Hepatocyte (in vitro differentiated cells): ENCODE data around the gene OVAAL. TPM values are rescaled to one million over a fixed set of nuclear protein-coding genes. Genes with fewer than 3 reads are reported as not detected.
"Not testable (repeated sequence)": the region's sequence is repeated elsewhere in the genome, so short reads cannot be mapped to it uniquely, and the experiment has no call there.

Source experiments
- DNase-seq: peaks from one replicate; pipeline ENCODE4 v3.0.0-alpha.2; 2016; ENCODE audit warnings: low spot score
- H2AFZ ChIP-seq: fragments of 200-600 bp; sonication (generic); 2 replicates; pipeline ENCODE4 v1.6.0; 2016; ENCODE audit warnings: antibody characterized with exemption, mild to moderate bottlenecking
- H3K27ac ChIP-seq: fragments of 200-600 bp; sonication (generic); 2 replicates; pipeline ENCODE4 v1.5.1; 2016; ENCODE audit warnings: mild to moderate bottlenecking
- H3K27me3 ChIP-seq: fragments of 200-600 bp; sonication (generic); 2 replicates; pipeline ENCODE4 v1.6.1; 2016
- H3K36me3 ChIP-seq: fragments of 200-600 bp; sonication (generic); replicated peaks from 2 replicates; pipeline ENCODE4 v1.5.1; 2016; ENCODE audit warnings: low read depth; ENCODE audit not compliant: insufficient read depth
- H3K4me1 ChIP-seq: fragments of 200-600 bp; sonication (generic); 2 replicates; pipeline ENCODE4 v1.5.1; 2016; ENCODE audit warnings: mild to moderate bottlenecking, moderate library complexity; ENCODE audit not compliant: insufficient read depth
- H3K4me2 ChIP-seq: fragments of 200-600 bp; sonication (generic); 2 replicates; pipeline ENCODE4 v1.6.0; 2016
- H3K4me3 ChIP-seq: fragments of 200-600 bp; sonication (generic); 2 replicates; pipeline ENCODE4 v1.5.1; 2016; ENCODE audit warnings: mild to moderate bottlenecking
- H3K79me2 ChIP-seq: fragments of 200-600 bp; sonication (generic); 2 replicates; pipeline ENCODE4 v1.6.0; 2017; ENCODE audit warnings: mild to moderate bottlenecking
- H3K9me2 ChIP-seq: fragments of 200-600 bp; sonication (generic); replicated peaks from 2 replicates; pipeline ENCODE4 v1.6.0; 2017; ENCODE audit warnings: mild to moderate bottlenecking; ENCODE audit not compliant: insufficient read depth
- H3K9me3 ChIP-seq: fragments of 200-600 bp; sonication (generic); 2 replicates; pipeline ENCODE4 v1.5.1; 2016; ENCODE audit warnings: low read depth, mild to moderate bottlenecking
- H4K20me1 ChIP-seq: fragments of 200-600 bp; sonication (generic); 2 replicates; pipeline ENCODE4 v1.6.0; 2016; ENCODE audit warnings: mild to moderate bottlenecking; ENCODE audit not compliant: insufficient read depth, poor library complexity, severe bottlenecking
- CTCF ChIP-seq: fragments of 200-600 bp; sonication (generic); IDR thresholded peaks from 2 replicates; pipeline ENCODE4 v1.5.1; 2016; ENCODE audit warnings: antibody characterized with exemption, mild to moderate bottlenecking; ENCODE audit not compliant: poor library complexity
- EZH2 ChIP-seq: fragments of 200-600 bp; sonication (generic); IDR thresholded peaks from 2 replicates; pipeline ENCODE4 v1.6.1; 2016; ENCODE audit warnings: antibody characterized with exemption, mild to moderate bottlenecking, borderline replicate concordance
- EZH2phosphoT487 ChIP-seq: fragments of 200-600 bp; sonication (generic); IDR thresholded peaks from one replicate; pipeline ENCODE4 v1.6.1; 2018; ENCODE audit warnings: antibody characterized with exemption, mild to moderate bottlenecking, low read depth, moderate library complexity; ENCODE audit not compliant: unreplicated experiment, severe bottlenecking
- WGBS: methylation state at CpG from one replicate; pipeline ENCODE4 v1.1.6; 2016; ENCODE audit warnings: low lambda C conversion rate; ENCODE audit errors: missing lambda C conversion rate; 5-methylcytosine and 5-hydroxymethylcytosine counted together
- polyA plus RNA-seq: library from polyadenylated mRNA; unstranded; fragments of >200 nt; fragmentation: Nextera tagmentation; extraction: Ambion mirVana; gene quantifications from 2 replicates; pipeline ENCODE4 v1.2.1, GENCODE V29; 2016
- total RNA-seq: library from RNA; depleted of rRNA; stranded (reverse); fragments of >200 nt; gene quantifications from 2 replicates; pipeline ENCODE4 v1.2.3, GENCODE V29; 2014

Gene OVAAL
- total and polyA plus RNA-seq, 2 experiments from 2014 or later, result not detected

- Histone ChIP-seq H3K27me3 (no peaks in the 10 kb centered on the region), H3K27ac (no peak overlapping the region), H3K9me3 (no peaks in the 10 kb centered on the region), H3K4me1 (no peaks in the 10 kb centered on the region), H3K36me3 (no peaks in the 10 kb centered on the region), H4K20me1 (no peaks in the 10 kb centered on the region), H2AFZ (no peak overlapping the region), H3K9me2 (no peaks in the 10 kb centered on the region), H3K79me2 (no peaks in the 10 kb centered on the region), H3K4me2 (no peak overlapping the region), H3K4me3 (no peak overlapping the region)
- TF ChIP-seq EZH2, result no peak
- no peak for TF ChIP-seq EZH2phosphoT487
- no peak for TF ChIP-seq CTCF
- no peak for DNase-seq
- 88% methylated on average over 3 of the region's 3 CpGs for WGBS
Observed at GRCh38 chr1:180550241-180550640, 8.5 kb upstream of the OVAAL start.

- WGBS, result 87% methylated on average over 1 of the region's 1 CpG
Observed at GRCh38 chr1:180551997-180552396, 6.8 kb upstream of the OVAAL start.

GRCh38 chr1:180553046-180553445 is 5.7 kb upstream of the OVAAL start:
- not testable (repeated sequence) for H3K79me2 ChIP-seq, H3K4me2 ChIP-seq, H3K36me3 ChIP-seq, DNase-seq, H3K9me2 ChIP-seq, H3K27me3 ChIP-seq, H4K20me1 ChIP-seq, H2AFZ ChIP-seq, H3K4me1 ChIP-seq, H3K4me3 ChIP-seq, H3K27ac ChIP-seq, H3K9me3 ChIP-seq
- 95% methylated on average over 2 of the region's 2 CpGs for WGBS

More at GRCh38 chr1:180551997-180552396, 6.8 kb upstream of the OVAAL start:
- no peaks in the 10 kb centered on the region for H3K9me2 ChIP-seq
- no peaks in the 10 kb centered on the region for H3K9me3 ChIP-seq
- no peaks in the 10 kb centered on the region for H3K27me3 ChIP-seq
- no peak overlapping the region for H3K4me3 ChIP-seq
- H4K20me1 ChIP-seq, result no peaks in the 10 kb centered on the region
- TF ChIP-seq EZH2, result no peak
- TF ChIP-seq EZH2phosphoT487, result no peak
- no peak overlapping the region for H2AFZ ChIP-seq
- DNase-seq, result no peak
- no peaks in the 10 kb centered on the region for H3K79me2 ChIP-seq
- no peaks in the 10 kb centered on the region for H3K36me3 ChIP-seq
- no peak overlapping the region for H3K4me2 ChIP-seq
- H3K4me1 ChIP-seq, result no peaks in the 10 kb centered on the region
- H3K27ac ChIP-seq, result no peak overlapping the region

GRCh38 chr1:180555411-180555810 is 3.4 kb upstream of the OVAAL start:
- Histone ChIP-seq H3K4me3 (no peak overlapping the region), H3K4me2 (no peak overlapping the region), H3K9me3 (no peaks in the 10 kb centered on the region), H3K4me1 (peaks cover 3% of the 10 kb centered on the region), H3K27ac (no peak overlapping the region), H3K9me2 (no peaks in the 10 kb centered on the region), H3K36me3 (no peaks in the 10 kb centered on the region), H4K20me1 (no peaks in the 10 kb centered on the region), H3K27me3 (no peaks in the 10 kb centered on the region), H3K79me2 (no peaks in the 10 kb centered on the region), H2AFZ (no peak overlapping the region)
- no peak for DNase-seq
- no peak for TF ChIP-seq EZH2
- no peak for TF ChIP-seq CTCF
- TF ChIP-seq EZH2phosphoT487, result no peak
